22Rv1 (cell line): ENCODE data around the gene OR2M2.

Experiments
- H3K27ac ChIP-seq: fragments of 450-650 bp; 2 replicates; pipeline ENCODE4 v1.5.1; 2017
- CTCF ChIP-seq: fragments of 450-650 bp; IDR thresholded peaks from 2 replicates; pipeline ENCODE4 v1.5.1; 2017; ENCODE audit warnings: mild to moderate bottlenecking
- ZFX ChIP-seq: fragments of 450-650 bp; IDR thresholded peaks from 2 replicates; pipeline ENCODE4 v1.6.1; 2017; ENCODE audit warnings: antibody characterized with exemption, borderline replicate concordance

OR2M2 gene

GRCh38 chr1:248155927-248156326, 18.7 kb upstream of the OR2M2 start:
- TF ChIP-seq CTCF, result no peak
- TF ChIP-seq ZFX, result no peak
- no peak overlapping the region for H3K27ac ChIP-seq

- H3K27ac ChIP-seq, result no peak overlapping the region
- TF ChIP-seq ZFX, result no peak
Measured at GRCh38 chr1:248158758-248159157, 15.9 kb upstream of the OR2M2 start.

- TF ChIP-seq ZFX, result no peak
- no peak for TF ChIP-seq CTCF
- H3K27ac ChIP-seq, result no peak overlapping the region
Measured at GRCh38 chr1:248164031-248164430, 10.6 kb upstream of the OR2M2 start.

GRCh38 chr1:248165186-248165585, 9.4 kb upstream of the OR2M2 start:
- no peak overlapping the region for H3K27ac ChIP-seq
- no peak for TF ChIP-seq CTCF
- no peak for TF ChIP-seq ZFX

- H3K27ac ChIP-seq, result no peak overlapping the region
- no peak for TF ChIP-seq ZFX
- TF ChIP-seq CTCF, result no peak
Measured at GRCh38 chr1:248183996-248184395, 9.4 kb downstream of the OR2M2 start.

GRCh38 chr1:248187363-248187762, 12.7 kb downstream of the OR2M2 start:
- H3K27ac ChIP-seq, result no peak overlapping the region
- TF ChIP-seq ZFX, result no peak
- no peak for TF ChIP-seq CTCF

- no peak overlapping the region for H3K27ac ChIP-seq
- peak; percentile 44 for TF ChIP-seq CTCF
- TF ChIP-seq ZFX, result no peak
Measured at GRCh38 chr1:248189026-248189425, 14.4 kb downstream of the OR2M2 start.

GRCh38 chr1:248194117-248194516, 19.5 kb downstream of the OR2M2 start:
- H3K27ac ChIP-seq, result no peak overlapping the region
- TF ChIP-seq ZFX (no peak), CTCF (no peak)
